ENCODE measurements around the gene JADE1.
A peak's percentile ranks its signal among the peaks of the same experiment; 100 is the strongest.

JADE1 gene

GRCh38 chr4:128863312-128864075 is 54.0 kb downstream of the JADE1 start:
- no peak overlapping the region for H3K4me2 ChIP-seq (ENCODE audit: low read length)
- H3K4me1 ChIP-seq (ENCODE audit: control insufficient read depth, insufficient read depth, low read length) = peaks cover 23% of the 10 kb centered on the region
- H3K36me3 ChIP-seq (ENCODE audit: insufficient read depth, low read length) = peaks cover 57% of the 10 kb centered on the region
- H3K9ac ChIP-seq (ENCODE audit: low read depth, low read length) = peak overlapping the region; percentile 40
- H3K4me3 ChIP-seq (ENCODE audit: low read length) = no peak overlapping the region
- H3K9me3 ChIP-seq (replicated peaks; ENCODE audit: low read length) = no peaks in the 10 kb centered on the region
- H3K27me3 ChIP-seq (ENCODE audit: control insufficient read depth, insufficient read depth, low read length) = no peaks in the 10 kb centered on the region

GRCh38 chr4:128865132-128865531 is 55.6 kb downstream of the JADE1 start:
- H3K4me1 ChIP-seq (ENCODE audit: control insufficient read depth, insufficient read depth, low read length) = peaks cover 11% of the 10 kb centered on the region
- H3K9ac ChIP-seq (ENCODE audit: low read depth, low read length) = no peak overlapping the region
- H3K36me3 ChIP-seq (ENCODE audit: insufficient read depth, low read length) = peaks cover 67% of the 10 kb centered on the region
- H3K27me3 ChIP-seq (ENCODE audit: control insufficient read depth, insufficient read depth, low read length) = no peaks in the 10 kb centered on the region
- H3K9me3 ChIP-seq (replicated peaks; ENCODE audit: low read length) = no peaks in the 10 kb centered on the region
- no peak overlapping the region for H3K4me3 ChIP-seq (ENCODE audit: low read length)
- H3K4me2 ChIP-seq (ENCODE audit: low read length) = no peak overlapping the region

DNA sequence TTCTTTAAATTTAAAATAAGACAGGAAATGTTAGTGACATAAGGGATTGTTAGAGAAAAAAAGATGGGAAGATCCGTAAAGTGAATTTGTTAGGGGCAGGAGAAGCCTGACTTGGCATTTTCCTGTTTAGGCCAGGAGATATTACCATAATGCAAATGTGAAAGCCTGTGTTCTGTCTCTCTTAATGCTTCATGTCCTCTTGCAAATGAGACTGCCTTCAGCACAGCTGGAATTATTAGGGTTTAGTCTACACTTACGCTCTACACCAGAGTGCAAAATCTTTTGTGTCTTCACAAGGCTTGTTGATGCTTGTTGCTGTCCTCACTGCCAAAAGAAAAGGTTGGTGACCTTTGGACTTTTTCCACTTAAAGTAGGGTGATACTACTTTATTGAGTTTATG is 56.8 kb downstream of the JADE1 start:
- Histone ChIP-seq H3K4me2 (ENCODE audit: low read length) (no peak overlapping the region), H3K9ac (ENCODE audit: low read depth, low read length) (no peak overlapping the region), H3K36me3 (ENCODE audit: insufficient read depth, low read length) (peaks cover 70% of the 10 kb centered on the region), H3K4me3 (ENCODE audit: low read length) (no peak overlapping the region), H3K9me3 (replicated peaks; ENCODE audit: low read length) (no peaks in the 10 kb centered on the region), H3K27me3 (ENCODE audit: control insufficient read depth, insufficient read depth, low read length) (no peaks in the 10 kb centered on the region), H3K4me1 (ENCODE audit: control insufficient read depth, insufficient read depth, low read length) (peaks cover 4% of the 10 kb centered on the region)

DNA sequence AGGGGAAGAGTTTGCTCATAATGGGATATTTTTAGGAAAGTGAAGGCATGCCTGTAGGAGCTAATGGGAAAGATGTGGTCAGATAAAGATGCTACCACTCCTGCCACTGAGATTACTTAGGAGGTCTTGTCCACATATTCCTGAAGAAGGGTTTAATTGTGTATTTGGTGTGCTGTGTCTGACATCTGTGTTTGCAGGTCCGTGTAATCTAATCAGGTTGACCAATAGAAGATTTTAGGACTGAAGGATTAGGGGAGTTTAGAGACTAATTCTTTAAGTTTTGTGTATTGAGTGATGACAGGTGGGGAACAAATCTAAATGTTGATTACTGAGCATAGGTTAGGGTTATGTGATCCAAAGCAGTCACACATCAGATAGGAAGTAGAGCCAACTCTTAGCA is 57.2 kb downstream of the JADE1 start:
- H3K4me3 ChIP-seq (ENCODE audit: low read length) = no peak overlapping the region
- peaks cover 70% of the 10 kb centered on the region for H3K36me3 ChIP-seq (ENCODE audit: insufficient read depth, low read length)
- H3K27me3 ChIP-seq (ENCODE audit: control insufficient read depth, insufficient read depth, low read length) = no peaks in the 10 kb centered on the region
- no peak overlapping the region for H3K4me2 ChIP-seq (ENCODE audit: low read length)
- H3K4me1 ChIP-seq (ENCODE audit: control insufficient read depth, insufficient read depth, low read length) = peaks cover 4% of the 10 kb centered on the region
- H3K9me3 ChIP-seq (replicated peaks; ENCODE audit: low read length) = no peaks in the 10 kb centered on the region
- H3K9ac ChIP-seq (ENCODE audit: low read depth, low read length) = no peak overlapping the region

- no peaks in the 10 kb centered on the region for H3K4me1 ChIP-seq (ENCODE audit: control insufficient read depth, insufficient read depth, low read length)
- H3K4me3 ChIP-seq (ENCODE audit: low read length) = no peak overlapping the region
- no peaks in the 10 kb centered on the region for H3K27me3 ChIP-seq (ENCODE audit: control insufficient read depth, insufficient read depth, low read length)
- H3K9ac ChIP-seq (ENCODE audit: low read depth, low read length) = no peak overlapping the region
- H3K4me2 ChIP-seq (ENCODE audit: low read length) = no peak overlapping the region
- no peaks in the 10 kb centered on the region for H3K9me3 ChIP-seq (replicated peaks; ENCODE audit: low read length)
- peaks cover 65% of the 10 kb centered on the region for H3K36me3 ChIP-seq (ENCODE audit: insufficient read depth, low read length)
Observed at GRCh38 chr4:128868758-128869157, 59.3 kb downstream of the JADE1 start.

DNA sequence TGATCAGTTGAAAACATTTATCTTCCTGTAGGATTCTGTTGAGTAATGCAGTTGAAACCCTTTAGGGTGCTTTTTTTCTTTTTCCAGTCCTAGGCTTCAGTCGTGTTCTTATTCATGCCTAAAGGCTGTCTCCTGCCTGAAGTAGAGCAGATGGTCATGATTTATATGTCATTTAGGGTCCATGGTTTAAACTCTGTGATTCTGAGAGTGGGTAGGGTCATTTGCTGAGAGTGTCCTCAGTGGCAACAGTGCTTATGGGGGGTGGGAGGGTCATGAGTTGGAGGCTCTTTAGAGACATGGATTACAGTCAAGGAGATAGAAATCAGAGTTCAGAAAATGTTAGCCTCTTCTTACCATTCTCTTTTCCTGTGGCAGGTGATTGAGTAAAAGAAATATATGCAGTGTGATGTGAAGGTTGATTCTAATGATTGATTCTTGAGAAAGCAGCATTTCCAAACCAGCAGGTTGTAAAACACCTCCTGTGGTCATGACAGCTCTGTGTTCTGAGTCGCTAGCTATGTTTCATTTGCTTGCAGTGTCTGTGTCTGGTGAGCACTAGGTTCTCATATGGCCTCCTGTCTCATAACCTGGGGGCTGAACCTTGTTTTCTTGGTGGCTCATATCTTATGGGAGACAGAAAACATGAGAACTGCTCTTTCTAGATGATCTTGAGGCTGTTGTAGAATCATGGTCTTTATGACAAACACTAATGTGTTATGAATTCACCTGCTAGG is 60.4 kb downstream of the JADE1 start:
- Histone ChIP-seq H3K4me1 (ENCODE audit: control insufficient read depth, insufficient read depth, low read length) (no peaks in the 10 kb centered on the region), H3K9me3 (replicated peaks; ENCODE audit: low read length) (no peaks in the 10 kb centered on the region), H3K4me3 (ENCODE audit: low read length) (no peak overlapping the region), H3K27me3 (ENCODE audit: control insufficient read depth, insufficient read depth, low read length) (no peaks in the 10 kb centered on the region), H3K4me2 (ENCODE audit: low read length) (no peak overlapping the region), H3K9ac (ENCODE audit: low read depth, low read length) (no peak overlapping the region), H3K36me3 (ENCODE audit: insufficient read depth, low read length) (peaks cover 67% of the 10 kb centered on the region)

DNA sequence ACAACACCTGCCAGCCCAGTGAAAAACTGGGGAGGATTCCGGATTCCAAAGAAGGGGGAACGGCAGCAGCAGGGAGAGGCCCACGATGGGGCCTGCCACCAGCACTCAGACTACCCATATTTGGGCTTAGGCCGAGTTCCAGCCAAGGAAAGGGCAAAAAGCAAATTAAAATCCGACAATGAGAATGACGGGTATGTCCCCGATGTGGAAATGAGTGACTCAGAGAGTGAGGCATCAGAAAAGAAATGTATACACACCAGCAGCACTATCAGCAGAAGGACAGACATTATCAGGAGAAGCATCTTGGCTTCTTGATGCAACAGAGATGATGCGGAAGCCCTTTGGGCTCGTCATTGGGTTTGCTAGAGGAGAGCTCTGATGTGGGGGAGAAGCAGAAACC is 62.4 kb downstream of the JADE1 start:
- Histone ChIP-seq H3K9ac (ENCODE audit: low read depth, low read length) (no peak overlapping the region), H3K36me3 (ENCODE audit: insufficient read depth, low read length) (peaks cover 56% of the 10 kb centered on the region), H3K9me3 (replicated peaks; ENCODE audit: low read length) (no peaks in the 10 kb centered on the region), H3K27me3 (ENCODE audit: control insufficient read depth, insufficient read depth, low read length) (no peaks in the 10 kb centered on the region), H3K4me3 (ENCODE audit: low read length) (no peak overlapping the region), H3K4me2 (ENCODE audit: low read length) (no peak overlapping the region), H3K4me1 (ENCODE audit: control insufficient read depth, insufficient read depth, low read length) (no peaks in the 10 kb centered on the region)

DNA sequence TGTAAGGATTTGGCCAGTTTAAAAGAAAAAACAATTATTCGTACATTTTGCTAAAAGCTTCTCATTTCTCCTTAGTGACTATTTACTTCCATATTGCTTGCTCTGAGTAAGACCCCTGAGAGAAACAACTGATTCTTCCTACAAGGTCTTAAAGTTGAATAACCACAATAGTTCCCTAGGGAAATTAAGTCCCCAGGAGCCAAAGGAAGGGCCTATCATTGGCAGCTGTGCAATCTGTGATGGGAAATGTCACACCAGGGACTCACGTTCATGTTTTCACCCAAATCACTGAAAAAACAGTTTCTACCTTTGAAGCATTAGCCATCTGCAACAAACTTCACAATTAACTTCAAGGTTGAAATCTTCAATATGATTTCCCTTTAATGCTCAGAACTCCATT is 66.7 kb downstream of the JADE1 start:
- Histone ChIP-seq H3K4me2 (ENCODE audit: low read length) (no peak overlapping the region), H3K4me3 (ENCODE audit: low read length) (no peak overlapping the region), H3K9me3 (replicated peaks; ENCODE audit: low read length) (no peaks in the 10 kb centered on the region), H3K9ac (ENCODE audit: low read depth, low read length) (no peak overlapping the region), H3K27me3 (ENCODE audit: control insufficient read depth, insufficient read depth, low read length) (no peaks in the 10 kb centered on the region), H3K36me3 (ENCODE audit: insufficient read depth, low read length) (peaks cover 21% of the 10 kb centered on the region), H3K4me1 (ENCODE audit: control insufficient read depth, insufficient read depth, low read length) (peaks cover 5% of the 10 kb centered on the region)

- Histone ChIP-seq H3K4me3 (ENCODE audit: low read length) (no peak overlapping the region), H3K36me3 (ENCODE audit: insufficient read depth, low read length) (peaks cover 14% of the 10 kb centered on the region), H3K4me2 (ENCODE audit: low read length) (no peak overlapping the region), H3K27me3 (ENCODE audit: control insufficient read depth, insufficient read depth, low read length) (no peaks in the 10 kb centered on the region), H3K9ac (ENCODE audit: low read depth, low read length) (no peak overlapping the region), H3K9me3 (replicated peaks; ENCODE audit: low read length) (no peaks in the 10 kb centered on the region), H3K4me1 (ENCODE audit: control insufficient read depth, insufficient read depth, low read length) (peaks cover 5% of the 10 kb centered on the region)
Observed at GRCh38 chr4:128877934-128878333, 68.4 kb downstream of the JADE1 start.

DNA sequence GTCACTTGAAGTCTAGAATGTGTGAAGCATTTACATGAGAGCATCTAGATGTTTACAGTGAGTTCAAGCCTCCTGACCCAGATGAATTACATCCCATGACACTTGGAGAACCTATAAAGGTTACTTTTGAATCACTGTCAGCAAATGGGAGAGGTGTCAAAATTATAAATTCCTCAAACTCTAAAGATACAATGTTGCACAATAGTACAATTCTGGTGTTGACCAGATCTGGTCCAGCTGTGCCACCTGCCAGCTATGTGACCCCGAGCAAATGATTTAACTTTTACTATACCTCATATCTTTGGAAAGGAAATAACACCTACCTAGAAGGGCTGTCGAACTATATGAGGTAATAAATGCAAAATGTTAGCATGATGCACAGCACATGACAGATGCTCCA is 69.8 kb downstream of the JADE1 start:
- Histone ChIP-seq H3K4me1 (ENCODE audit: control insufficient read depth, insufficient read depth, low read length) (peaks cover 5% of the 10 kb centered on the region), H3K4me3 (ENCODE audit: low read length) (no peak overlapping the region), H3K9ac (ENCODE audit: low read depth, low read length) (no peak overlapping the region), H3K36me3 (ENCODE audit: insufficient read depth, low read length) (peaks cover 7% of the 10 kb centered on the region), H3K27me3 (ENCODE audit: control insufficient read depth, insufficient read depth, low read length) (no peaks in the 10 kb centered on the region), H3K9me3 (replicated peaks; ENCODE audit: low read length) (no peaks in the 10 kb centered on the region), H3K4me2 (ENCODE audit: low read length) (no peak overlapping the region)

GRCh38 chr4:128879971-128880370 is 70.5 kb downstream of the JADE1 start:
- Histone ChIP-seq H3K4me2 (ENCODE audit: low read length) (no peak overlapping the region), H3K36me3 (ENCODE audit: insufficient read depth, low read length) (peaks cover 7% of the 10 kb centered on the region), H3K9me3 (replicated peaks; ENCODE audit: low read length) (no peaks in the 10 kb centered on the region), H3K27me3 (ENCODE audit: control insufficient read depth, insufficient read depth, low read length) (no peaks in the 10 kb centered on the region), H3K4me1 (ENCODE audit: control insufficient read depth, insufficient read depth, low read length) (peaks cover 5% of the 10 kb centered on the region), H3K9ac (ENCODE audit: low read depth, low read length) (no peak overlapping the region), H3K4me3 (ENCODE audit: low read length) (no peak overlapping the region)

DNA sequence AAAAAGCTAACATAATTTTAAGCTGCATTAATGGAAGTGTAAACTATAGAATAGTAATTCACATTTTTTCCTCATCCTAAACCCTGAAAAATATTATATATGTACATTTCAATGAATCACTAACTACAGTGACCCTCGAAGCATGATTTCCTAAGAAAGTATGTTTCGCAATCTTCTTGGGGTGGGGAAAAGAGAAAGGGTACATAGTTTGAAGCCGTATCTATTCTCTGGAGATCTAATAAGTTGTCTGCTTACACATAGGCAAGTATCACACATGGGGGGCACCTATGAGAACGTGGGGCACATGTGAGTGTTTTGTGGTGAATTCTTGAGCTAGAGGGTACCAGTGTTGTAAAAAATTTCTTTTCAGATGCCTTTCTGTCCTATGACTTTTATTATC is 71.2 kb downstream of the JADE1 start:
- Histone ChIP-seq H3K9ac (ENCODE audit: low read depth, low read length) (no peak overlapping the region), H3K36me3 (ENCODE audit: insufficient read depth, low read length) (peaks cover 4% of the 10 kb centered on the region), H3K27me3 (ENCODE audit: control insufficient read depth, insufficient read depth, low read length) (no peaks in the 10 kb centered on the region), H3K4me1 (ENCODE audit: control insufficient read depth, insufficient read depth, low read length) (peaks cover 5% of the 10 kb centered on the region), H3K9me3 (replicated peaks; ENCODE audit: low read length) (no peaks in the 10 kb centered on the region), H3K4me2 (ENCODE audit: low read length) (no peak overlapping the region), H3K4me3 (ENCODE audit: low read length) (no peak overlapping the region)

Data from skeletal muscle satellite cell (primary cell).